ENCODE measurements around the gene CACNA1A.

CACNA1A gene

DNA sequence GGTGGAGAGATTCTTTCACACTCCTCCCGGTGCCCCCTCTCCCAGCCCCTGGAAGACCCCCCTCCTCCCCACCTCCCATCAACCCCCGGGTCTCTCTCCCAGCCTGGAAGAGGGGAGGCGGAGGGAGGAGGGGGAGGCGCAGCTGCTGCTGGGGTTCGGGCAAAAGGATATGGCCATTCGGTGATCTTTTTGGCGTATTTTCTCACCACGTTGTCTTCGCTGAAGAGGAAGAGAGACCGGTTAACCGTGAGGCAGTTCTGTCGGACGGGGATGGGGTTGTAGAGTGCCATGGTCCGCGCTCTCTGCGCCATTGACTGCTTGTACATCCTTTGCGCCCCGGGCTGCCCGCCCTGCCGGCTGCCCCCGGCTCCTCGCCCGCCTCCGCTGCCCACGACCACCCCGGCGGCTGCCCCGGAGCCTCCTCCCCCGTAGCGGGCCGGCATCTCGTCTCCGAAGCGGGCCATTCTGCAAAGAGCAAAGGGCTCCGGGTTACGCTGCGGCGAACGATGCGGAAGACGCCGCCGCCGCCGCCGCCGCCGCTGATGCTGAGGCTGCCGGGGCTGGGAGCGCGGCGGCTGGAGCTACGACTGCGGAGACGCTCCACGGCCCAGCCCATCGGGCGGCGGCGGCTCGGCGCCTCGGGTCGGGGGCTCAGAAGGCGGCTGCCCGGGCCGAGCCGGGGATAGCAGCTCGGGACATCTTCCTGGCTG is 363 bp downstream of the CACNA1A start:
- Mint-ChIP-seq H3K27ac (no peak overlapping the region), H3K9me3 (peaks cover 15% of the 10 kb centered on the region), H3K4me3 (no peak overlapping the region), H3K36me3 (peaks cover 11% of the 10 kb centered on the region), H3K27me3 (peaks cover 69% of the 10 kb centered on the region), H3K4me1 (peaks cover 5% of the 10 kb centered on the region)
- no peak for ATAC-seq

DNA sequence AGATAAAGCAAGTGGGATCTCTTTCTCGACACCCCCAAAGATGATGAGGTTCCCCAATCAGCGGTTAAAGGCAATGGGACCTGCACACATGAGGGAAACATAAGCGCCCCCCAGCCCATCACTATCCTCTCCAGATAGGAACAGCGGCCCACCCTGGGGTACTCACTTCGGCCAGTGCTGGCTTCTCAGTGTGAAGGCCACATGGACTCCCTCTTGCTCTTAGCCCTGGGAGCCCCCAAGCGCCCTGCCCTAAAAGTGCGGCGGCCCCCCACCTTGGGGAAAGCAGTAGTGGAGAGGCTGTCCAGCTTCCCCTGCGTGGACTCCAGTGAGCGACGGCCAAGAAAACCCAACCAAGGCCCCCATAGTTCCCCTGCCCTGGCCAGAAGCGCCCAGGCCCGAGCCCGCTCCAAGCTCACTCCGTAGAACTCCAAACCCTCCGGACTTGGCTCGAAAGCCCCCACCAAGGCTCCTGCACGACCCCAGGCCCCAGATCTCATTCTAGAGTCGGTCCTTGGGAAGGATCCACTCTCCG is 1.0 kb downstream of the CACNA1A start:
- Mint-ChIP-seq H3K9me3 (peaks cover 17% of the 10 kb centered on the region), H3K4me3 (no peak overlapping the region), H3K36me3 (peaks cover 11% of the 10 kb centered on the region), H3K27ac (no peak overlapping the region), H3K27me3 (peaks cover 70% of the 10 kb centered on the region), H3K4me1 (peaks cover 5% of the 10 kb centered on the region)
- ATAC-seq, result no peak

DNA sequence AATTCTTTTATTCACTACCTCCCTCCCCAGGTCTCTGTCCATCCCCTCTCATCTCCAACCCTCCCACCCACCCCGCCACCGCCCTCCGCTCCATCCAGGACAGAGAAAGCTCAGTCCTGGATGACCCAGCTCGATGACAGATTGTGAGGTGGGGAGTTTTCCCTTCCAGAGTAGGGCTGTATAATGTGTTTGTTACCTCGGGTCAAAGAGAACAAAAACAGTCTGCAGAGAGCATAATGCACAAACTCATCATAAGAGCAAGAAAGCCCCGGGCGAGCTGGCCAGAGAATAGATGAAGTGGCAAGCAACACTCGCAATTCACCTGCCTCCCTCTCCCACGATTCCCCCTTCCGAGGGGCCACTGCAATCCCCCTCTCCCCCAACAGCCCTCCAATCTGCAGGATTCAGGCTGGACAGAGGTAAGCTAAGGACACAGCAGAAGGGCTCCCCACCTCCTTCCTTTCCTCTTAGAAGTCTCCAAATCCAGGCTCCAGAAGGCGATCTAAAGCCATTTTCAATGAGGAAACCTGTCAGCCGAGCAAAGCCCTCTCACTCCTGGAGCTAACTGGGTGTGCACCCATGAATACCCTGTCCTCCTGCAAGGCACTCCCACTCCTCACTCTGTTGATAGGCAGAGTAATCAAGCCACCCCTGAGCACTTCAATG is 2.6 kb downstream of the CACNA1A start:
- H3K4me3 Mint-ChIP-seq, result no peak overlapping the region
- no peak for ATAC-seq
- H3K27ac Mint-ChIP-seq, result no peak overlapping the region
- H3K4me1 Mint-ChIP-seq, result peaks cover 5% of the 10 kb centered on the region
- peaks cover 9% of the 10 kb centered on the region for H3K9me3 Mint-ChIP-seq
- peaks cover 59% of the 10 kb centered on the region for H3K27me3 Mint-ChIP-seq
- no peaks in the 10 kb centered on the region for H3K36me3 Mint-ChIP-seq

- Mint-ChIP-seq H3K4me1 (peaks cover 4% of the 10 kb centered on the region), H3K9me3 (peaks cover 8% of the 10 kb centered on the region), H3K27me3 (peaks cover 51% of the 10 kb centered on the region), H3K27ac (no peak overlapping the region), H3K4me3 (no peak overlapping the region), H3K36me3 (no peaks in the 10 kb centered on the region)
- ATAC-seq, result no peak
Measured at GRCh38 chr19:13502231-13502630, 4.0 kb downstream of the CACNA1A start.

DNA sequence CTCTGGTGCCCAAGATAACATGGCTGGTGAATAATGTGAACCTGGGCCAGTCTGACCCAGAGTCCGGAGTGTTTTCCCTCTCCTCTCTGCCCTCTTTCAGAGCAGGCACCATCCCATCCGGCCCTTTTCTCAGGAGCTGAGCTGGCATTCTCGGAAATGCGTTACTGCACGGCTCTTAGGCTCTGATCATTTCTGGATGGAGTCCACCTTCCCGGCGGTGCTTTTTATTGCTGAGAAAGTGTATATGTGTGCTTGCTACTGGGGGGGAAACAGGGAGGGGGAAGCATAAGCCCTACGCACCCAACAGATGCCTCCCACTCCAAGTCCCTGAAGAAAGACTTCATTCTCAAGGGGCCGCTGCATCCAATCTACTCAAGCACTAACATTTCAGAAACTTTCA is 6.6 kb downstream of the CACNA1A start:
- no peaks in the 10 kb centered on the region for H3K36me3 Mint-ChIP-seq
- H3K4me1 Mint-ChIP-seq, result no peaks in the 10 kb centered on the region
- H3K27me3 Mint-ChIP-seq, result peaks cover 31% of the 10 kb centered on the region
- no peak overlapping the region for H3K27ac Mint-ChIP-seq
- H3K4me3 Mint-ChIP-seq, result no peak overlapping the region
- H3K9me3 Mint-ChIP-seq, result peaks cover 12% of the 10 kb centered on the region
- no peak for ATAC-seq

GRCh38 chr19:13493516-13494310 is 12.6 kb downstream of the CACNA1A start:
- Mint-ChIP-seq H3K4me3 (no peak overlapping the region), H3K27me3 (peaks cover 31% of the 10 kb centered on the region), H3K27ac (no peak overlapping the region), H3K36me3 (no peaks in the 10 kb centered on the region), H3K4me1 (no peaks in the 10 kb centered on the region), H3K9me3 (peaks cover 18% of the 10 kb centered on the region)
- ATAC-seq, result no peak

GRCh38 chr19:13492128-13492527 is 14.2 kb downstream of the CACNA1A start:
- no peak overlapping the region for H3K4me3 Mint-ChIP-seq
- peaks cover 18% of the 10 kb centered on the region for H3K9me3 Mint-ChIP-seq
- peaks cover 36% of the 10 kb centered on the region for H3K27me3 Mint-ChIP-seq
- no peaks in the 10 kb centered on the region for H3K36me3 Mint-ChIP-seq
- ATAC-seq, result no peak
- no peak overlapping the region for H3K27ac Mint-ChIP-seq
- no peaks in the 10 kb centered on the region for H3K4me1 Mint-ChIP-seq

DNA sequence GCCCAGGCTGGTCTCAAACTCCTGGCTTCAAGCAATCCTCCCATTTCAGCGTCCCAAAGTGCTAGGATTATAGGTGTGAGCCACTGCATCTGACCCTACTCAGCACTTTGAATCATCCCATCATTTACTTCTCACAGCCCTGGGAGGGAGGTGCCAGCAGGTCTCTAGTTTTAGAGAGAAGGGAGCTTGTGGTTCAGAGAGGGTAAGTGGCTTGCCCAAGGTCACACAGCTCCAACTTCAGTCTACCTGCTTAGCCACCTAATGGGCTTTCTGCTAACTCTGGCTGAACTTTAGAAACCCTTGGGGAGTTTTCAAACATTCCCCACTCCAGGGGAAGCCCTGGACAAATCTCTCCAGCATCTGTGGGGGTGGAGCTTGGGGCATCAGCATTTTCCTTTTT is 18.3 kb downstream of the CACNA1A start:
- ATAC-seq, result no peak
- no peak overlapping the region for H3K27ac Mint-ChIP-seq
- peaks cover 16% of the 10 kb centered on the region for H3K9me3 Mint-ChIP-seq
- H3K27me3 Mint-ChIP-seq, result peaks cover 49% of the 10 kb centered on the region
- H3K4me1 Mint-ChIP-seq, result no peaks in the 10 kb centered on the region
- no peaks in the 10 kb centered on the region for H3K36me3 Mint-ChIP-seq
- no peak overlapping the region for H3K4me3 Mint-ChIP-seq

- no peak overlapping the region for H3K27ac Mint-ChIP-seq
- no peaks in the 10 kb centered on the region for H3K4me1 Mint-ChIP-seq
- H3K9me3 Mint-ChIP-seq, result peaks cover 20% of the 10 kb centered on the region
- H3K4me3 Mint-ChIP-seq, result no peak overlapping the region
- H3K27me3 Mint-ChIP-seq, result peaks cover 30% of the 10 kb centered on the region
- ATAC-seq, result no peak
- no peaks in the 10 kb centered on the region for H3K36me3 Mint-ChIP-seq
Measured at GRCh38 chr19:13484166-13484565, 22.1 kb downstream of the CACNA1A start.

GRCh38 chr19:13483215-13483614 is 23.1 kb downstream of the CACNA1A start:
- H3K27me3 Mint-ChIP-seq, result peaks cover 36% of the 10 kb centered on the region
- H3K4me1 Mint-ChIP-seq, result no peaks in the 10 kb centered on the region
- no peaks in the 10 kb centered on the region for H3K36me3 Mint-ChIP-seq
- H3K9me3 Mint-ChIP-seq, result peaks cover 22% of the 10 kb centered on the region
- no peak overlapping the region for H3K4me3 Mint-ChIP-seq
- ATAC-seq, result no peak
- H3K27ac Mint-ChIP-seq, result no peak overlapping the region

DNA sequence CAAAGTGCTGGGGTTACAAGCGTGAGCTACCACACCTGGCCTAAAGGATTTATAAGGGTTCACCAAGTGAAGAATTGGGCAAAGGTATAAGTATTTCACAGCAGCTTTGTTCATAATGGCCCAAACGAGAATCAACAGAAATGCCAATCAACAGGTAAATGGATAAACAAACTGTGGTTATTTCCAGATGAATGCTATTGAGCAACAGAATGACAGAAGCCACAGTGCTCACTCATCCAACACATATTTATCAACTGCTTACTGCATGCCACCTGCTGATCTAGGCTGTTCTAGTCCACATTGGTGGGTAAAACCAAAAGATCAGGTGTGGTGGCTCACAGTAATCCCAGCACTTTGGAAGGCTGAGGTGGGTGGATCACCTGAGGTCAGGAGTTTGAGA is 27.7 kb downstream of the CACNA1A start:
- Mint-ChIP-seq H3K27me3 (peaks cover 21% of the 10 kb centered on the region), H3K4me3 (no peak overlapping the region), H3K9me3 (peaks cover 29% of the 10 kb centered on the region), H3K4me1 (no peaks in the 10 kb centered on the region), H3K27ac (no peak overlapping the region), H3K36me3 (peaks cover 5% of the 10 kb centered on the region)
- no peak for ATAC-seq

- Mint-ChIP-seq H3K4me3 (no peak overlapping the region), H3K27ac (no peak overlapping the region), H3K9me3 (peaks cover 29% of the 10 kb centered on the region), H3K27me3 (peaks cover 18% of the 10 kb centered on the region), H3K4me1 (no peaks in the 10 kb centered on the region), H3K36me3 (peaks cover 5% of the 10 kb centered on the region)
- ATAC-seq, result no peak
Measured at GRCh38 chr19:13476071-13476470, 30.2 kb downstream of the CACNA1A start.

- Mint-ChIP-seq H3K27me3 (peaks cover 28% of the 10 kb centered on the region), H3K9me3 (peaks cover 34% of the 10 kb centered on the region)
- ATAC-seq, result no peak
Measured at GRCh38 chr19:13475044-13475443, 31.2 kb downstream of the CACNA1A start.

DNA sequence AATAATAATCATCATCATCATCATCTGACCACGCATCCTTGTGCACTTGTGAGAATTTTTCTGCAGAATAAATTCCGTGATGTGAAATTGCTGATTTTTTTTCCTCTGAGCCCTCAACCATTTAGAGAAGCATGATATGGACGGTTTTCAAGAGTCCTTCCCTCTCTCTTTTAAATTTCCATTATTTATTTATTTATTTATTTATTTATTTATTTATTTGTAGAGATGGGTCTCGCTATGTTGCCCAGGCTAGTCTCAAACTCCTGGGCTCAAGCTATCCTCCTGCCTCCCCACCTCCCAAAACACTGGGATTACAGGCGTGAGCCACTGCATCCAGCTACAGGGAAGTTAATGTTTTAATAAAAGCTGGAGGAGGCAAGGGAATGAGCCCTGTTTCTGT is 39.6 kb downstream of the CACNA1A start:
- H3K36me3 Mint-ChIP-seq, result no peaks in the 10 kb centered on the region
- peaks cover 8% of the 10 kb centered on the region for H3K9me3 Mint-ChIP-seq
- H3K27ac Mint-ChIP-seq, result no peak overlapping the region
- H3K4me1 Mint-ChIP-seq, result no peaks in the 10 kb centered on the region
- H3K27me3 Mint-ChIP-seq, result peaks cover 25% of the 10 kb centered on the region
- H3K4me3 Mint-ChIP-seq, result no peak overlapping the region
- ATAC-seq, result no peak

More at GRCh38 chr19:13475044-13475443, 31.2 kb downstream of the CACNA1A start:
- Mint-ChIP-seq H3K36me3 (peaks cover 5% of the 10 kb centered on the region), H3K4me1 (no peaks in the 10 kb centered on the region), H3K4me3 (no peak overlapping the region), H3K27ac (no peak overlapping the region)

GRCh38 chr19:13463296-13463695 is 43.0 kb downstream of the CACNA1A start:
- Mint-ChIP-seq H3K27ac (no peak overlapping the region), H3K9me3 (no peaks in the 10 kb centered on the region), H3K36me3 (no peaks in the 10 kb centered on the region), H3K4me3 (no peak overlapping the region), H3K4me1 (no peaks in the 10 kb centered on the region), H3K27me3 (peaks cover 21% of the 10 kb centered on the region)
- ATAC-seq, result no peak

Measured in stimulated activated memory B cell treated with anti-CD40 and anti-IgM and Interleukin-4, amounts not matched to agents 10 μg/mL and 1 μg/mL and 100 μg/mL, for 72 hours (primary cell).